Measurements from ENCODE around the gene SLC39A11. TPM values are rescaled to one million over a fixed set of nuclear protein-coding genes. Genes with fewer than 3 reads are reported as not detected.

SLC39A11 gene
- total and polyA plus RNA-seq, 8 donors: 5.2 to 62.0 (median 12.9) TPM

- WGBS, 5 donors: 8 to 19% (median 13%) methylated on average over 12 to 17 of the region's 17 CpGs
- Histone ChIP-seq H3K36me3 (no peaks in the 10 kb centered on the region), H3K9me3 (no peaks in the 10 kb centered on the region), H3K27me3 (peaks cover 0 to 42% (median 0%) of the 10 kb centered on the region in 3 donors), H3K27ac (peak overlapping the region; percentile 26 to 69 (median 34)), H3K4me3 (peak overlapping the region in 1 of 4 donors; percentile 16), H3K4me1 (peaks cover 5 to 31% (median 17%) of the 10 kb centered on the region in 4 donors)
- intact Hi-C loops (cut with DNase I; ENCODE audit: low total_unique reads): no loop called here
- DNase-seq: peak; percentile 83 to 93
- TF ChIP-seq CTCF (IDR thresholded peaks at IDR 0.05) (no peak), EP300 (IDR thresholded peaks at IDR 0.05) (no peak), POLR2A (IDR thresholded peaks at IDR 0.05) (no peak), POLR2AphosphoS5 (IDR thresholded peaks at IDR 0.05) (peak in 2 of 3 donors; percentile 74 to 82)
Measured at GRCh38 chr17:72618001-72618509, 474.4 kb downstream of the SLC39A11 start.

GRCh38 chr17:72617557-72617956, 474.9 kb downstream of the SLC39A11 start:
- peaks cover 5 to 31% (median 17%) of the 10 kb centered on the region in 4 donors for H3K4me1 ChIP-seq
- DNase-seq: no peak
- intact Hi-C loops (cut with DNase I; ENCODE audit: low total_unique reads): no loop called here
- H3K9me3 ChIP-seq: no peaks in the 10 kb centered on the region
- H3K27me3 ChIP-seq: peaks cover 0 to 38% (median 0%) of the 10 kb centered on the region in 3 donors
- H3K4me3 ChIP-seq: peak overlapping the region in 1 of 4 donors; percentile 16
- no peaks in the 10 kb centered on the region for H3K36me3 ChIP-seq
- H3K27ac ChIP-seq: peak overlapping the region; percentile 5 to 69 (median 34)
- TF ChIP-seq POLR2AphosphoS5 (IDR thresholded peaks at IDR 0.05) (no peak), CTCF (IDR thresholded peaks at IDR 0.05) (no peak), POLR2A (IDR thresholded peaks at IDR 0.05) (no peak), EP300 (IDR thresholded peaks at IDR 0.05) (no peak)
- 29 to 47% (median 36%) methylated on average over 6 of the region's 6 CpGs for WGBS, 5 donors

- intact Hi-C loops (cut with DNase I; ENCODE audit: low total_unique reads): no loop called here
- H3K4me3 ChIP-seq: no peak overlapping the region
- no peaks in the 10 kb centered on the region for H3K36me3 ChIP-seq
- H3K27ac ChIP-seq: no peak overlapping the region
- WGBS, 5 donors: 68 to 81% (median 71%) methylated on average over 4 of the region's 4 CpGs
- DNase-seq: no peak
- H3K4me1 ChIP-seq: peaks cover 5 to 31% (median 17%) of the 10 kb centered on the region in 4 donors
- no peak for TF ChIP-seq CTCF (IDR thresholded peaks at IDR 0.05)
- no peak for TF ChIP-seq POLR2AphosphoS5 (IDR thresholded peaks at IDR 0.05)
- H3K9me3 ChIP-seq: no peaks in the 10 kb centered on the region
- peaks cover 0 to 33% (median 0%) of the 10 kb centered on the region in 3 donors for H3K27me3 ChIP-seq
Measured at GRCh38 chr17:72616447-72616846, 476.0 kb downstream of the SLC39A11 start.

GRCh38 chr17:72615627-72615991, 476.9 kb downstream of the SLC39A11 start:
- intact Hi-C loops (cut with DNase I; ENCODE audit: low total_unique reads): no loop called here
- Histone ChIP-seq H3K27me3 (peaks cover 0 to 33% (median 0%) of the 10 kb centered on the region in 3 donors), H3K27ac (peak overlapping the region; percentile 24 to 81 (median 65)), H3K9me3 (no peaks in the 10 kb centered on the region), H3K36me3 (no peaks in the 10 kb centered on the region), H3K4me1 (peaks cover 5 to 37% (median 17%) of the 10 kb centered on the region in 4 donors), H3K4me3 (no peak overlapping the region)
- no peak for DNase-seq
- 36 to 56% (median 48%) methylated on average over 6 of the region's 6 CpGs for WGBS, 5 donors
- no peak for TF ChIP-seq EP300 (IDR thresholded peaks at IDR 0.05)
- no peak for TF ChIP-seq CTCF (IDR thresholded peaks at IDR 0.05)
- no peak for TF ChIP-seq POLR2AphosphoS5 (IDR thresholded peaks at IDR 0.05)
- no peak for TF ChIP-seq POLR2A (IDR thresholded peaks at IDR 0.05)
